H1 (cell line): Measurements from ENCODE around the gene UHMK1.

Source experiments
- CEBPB ChIP-seq: IDR thresholded peaks from 2 replicates; pipeline ENCODE4 v1.6.1; 2012; ENCODE audit warnings: low read depth, low read length
- CTCF ChIP-seq, 3 experiments: IDR thresholded peaks; 1 replicate in 2 of 3; 2 replicates in 1 of 3; pipeline versions ENCODE4 v1.5.1 to v1.6.1; 2011; ENCODE audit warnings: low read length in 3 of 3, mild to moderate bottlenecking in 3 of 3, inconsistent platforms in 2 of 3, low read depth in 1 of 3, moderate library complexity in 1 of 3; ENCODE audit not compliant: insufficient read depth in 1 of 3; ENCODE audit errors: control extremely low read depth in 1 of 3
- EP300 ChIP-seq, 2 experiments: IDR thresholded peaks; 1 replicate in 1 of 2; 2 replicates in 1 of 2; pipeline ENCODE4 v1.6.1; 2011 to 2012; ENCODE audit warnings: low read depth in 2 of 2, low read length in 2 of 2, mild to moderate bottlenecking in 2 of 2, borderline replicate concordance in 1 of 2, inconsistent platforms in 1 of 2, moderate library complexity in 1 of 2
- GABPA ChIP-seq: IDR thresholded peaks from 2 replicates; pipeline ENCODE4 v1.6.1; 2011; ENCODE audit warnings: mild to moderate bottlenecking, low read length, moderate library complexity, borderline replicate concordance; ENCODE audit not compliant: insufficient read depth
- JUND ChIP-seq: IDR thresholded peaks from 2 replicates; pipeline ENCODE4 v1.6.1; 2011; ENCODE audit warnings: mild to moderate bottlenecking, improper control_type of control experiment, low read length
- KDM1A ChIP-seq: fragments of 200-600, 300-600 bp; sonication (generic); IDR thresholded peaks from 2 replicates; pipeline ENCODE4 v1.7.1; 2016; ENCODE audit warnings: mild to moderate bottlenecking, low read length, borderline replicate concordance
- NRF1 ChIP-seq: IDR thresholded peaks from 2 replicates; pipeline ENCODE4 v1.6.1; 2011; ENCODE audit warnings: mild to moderate bottlenecking, low read depth, low read length, improper control_type of control experiment
- POLR2AphosphoS5 ChIP-seq: IDR thresholded peaks from 2 replicates; pipeline ENCODE4 v1.6.1; 2011; ENCODE audit warnings: low read depth, low read length
- POU5F1 ChIP-seq: IDR thresholded peaks from 2 replicates; pipeline ENCODE4 v1.6.1; 2011; ENCODE audit warnings: low read depth, mild to moderate bottlenecking, low read length, moderate library complexity
- RFX5 ChIP-seq: IDR thresholded peaks from 2 replicates; pipeline ENCODE4 v1.6.1; 2011; ENCODE audit warnings: low read depth, low read length, improper control_type of control experiment, borderline replicate concordance
- TBP ChIP-seq: IDR thresholded peaks from 2 replicates; pipeline ENCODE4 v1.6.1; 2011; ENCODE audit warnings: low read depth, low read length, improper control_type of control experiment
- YY1 ChIP-seq: IDR thresholded peaks from 2 replicates; pipeline ENCODE4 v1.6.1; 2011; ENCODE audit warnings: low read depth, mild to moderate bottlenecking, low read length

- TF ChIP-seq RFX5 (no peak), CTCF (IDR thresholded peaks at IDR 0.05; ENCODE audit: control extremely low read depth in 1 of 3, insufficient read depth in 1 of 3, low read depth in 1 of 3, low read length in 3 of 3) (peak in 1 of 3 experiments; percentile 2; a peak in 1 of 4 replicates), JUND (no peak), YY1 (no peak), TBP (no peak), GABPA (no peak), EP300 (IDR thresholded peaks at IDR 0.05; ENCODE audit: borderline replicate concordance in 1 of 2, low read depth in 2 of 2, low read length in 2 of 2) (no peak), CEBPB (no peak), KDM1A (no peak), POLR2AphosphoS5 (no peak), NRF1 (no peak), POU5F1 (no peak)
These were observed 41.3 kb upstream of the UHMK1 start for GRCh38 chr1:162456323-162456722.
